ENCODE results near the gene DNAH9. TPM values are rescaled to one million over a fixed set of nuclear protein-coding genes. Genes with fewer than 3 reads are reported as not detected.

DNAH9 gene
- total RNA-seq, 1 donor from 2014 or later: under 0.01 TPM

DNA sequence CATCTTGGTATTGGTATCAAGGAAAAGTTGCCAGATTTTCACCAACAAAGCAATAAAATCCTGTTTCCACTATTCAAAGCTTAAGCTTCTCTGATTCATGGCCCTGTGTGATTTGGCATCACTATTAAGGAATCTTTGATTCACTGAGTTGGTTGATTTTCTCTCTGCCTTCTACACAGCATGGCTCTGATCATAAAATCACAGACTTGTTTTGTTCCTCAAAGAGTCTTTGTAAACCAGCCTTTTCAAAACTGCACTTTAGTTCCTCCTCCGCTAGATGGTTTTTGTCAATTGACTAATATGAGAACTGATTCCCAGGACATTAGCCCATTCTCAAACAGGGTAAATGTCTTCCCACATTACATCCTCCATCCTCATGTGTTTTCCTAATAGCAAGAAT is 197.6 kb downstream of the DNAH9 start:
- H3K4me3 ChIP-seq (ENCODE audit: low read depth, low read length): no peak overlapping the region
- H3K36me3 ChIP-seq (ENCODE audit: control insufficient read depth, insufficient read depth, low read length): no peaks in the 10 kb centered on the region
- FAIRE-seq (no peak), DNase-seq (ENCODE audit: low read depth) (no peak)
- TF ChIP-seq, protein P1, sequence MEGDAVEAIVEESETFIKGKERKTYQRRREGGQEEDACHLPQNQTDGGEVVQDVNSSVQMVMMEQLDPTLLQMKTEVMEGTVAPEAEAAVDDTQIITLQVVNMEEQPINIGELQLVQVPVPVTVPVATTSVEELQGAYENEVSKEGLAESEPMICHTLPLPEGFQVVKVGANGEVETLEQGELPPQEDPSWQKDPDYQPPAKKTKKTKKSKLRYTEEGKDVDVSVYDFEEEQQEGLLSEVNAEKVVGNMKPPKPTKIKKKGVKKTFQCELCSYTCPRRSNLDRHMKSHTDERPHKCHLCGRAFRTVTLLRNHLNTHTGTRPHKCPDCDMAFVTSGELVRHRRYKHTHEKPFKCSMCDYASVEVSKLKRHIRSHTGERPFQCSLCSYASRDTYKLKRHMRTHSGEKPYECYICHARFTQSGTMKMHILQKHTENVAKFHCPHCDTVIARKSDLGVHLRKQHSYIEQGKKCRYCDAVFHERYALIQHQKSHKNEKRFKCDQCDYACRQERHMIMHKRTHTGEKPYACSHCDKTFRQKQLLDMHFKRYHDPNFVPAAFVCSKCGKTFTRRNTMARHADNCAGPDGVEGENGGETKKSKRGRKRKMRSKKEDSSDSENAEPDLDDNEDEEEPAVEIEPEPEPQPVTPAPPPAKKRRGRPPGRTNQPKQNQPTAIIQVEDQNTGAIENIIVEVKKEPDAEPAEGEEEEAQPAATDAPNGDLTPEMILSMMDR (IDR thresholded peaks at IDR 0.05; ENCODE audit: insufficient read depth, low read length, severe bottlenecking): no peak
- H3K27me3 ChIP-seq (ENCODE audit: control insufficient read depth, insufficient read depth, low read length): no peaks in the 10 kb centered on the region

GRCh38 chr17:11797803-11798202 is 199.5 kb downstream of the DNAH9 start:
- Histone ChIP-seq H3K27me3 (ENCODE audit: control insufficient read depth, insufficient read depth, low read length) (no peaks in the 10 kb centered on the region), H3K36me3 (ENCODE audit: control insufficient read depth, insufficient read depth, low read length) (no peaks in the 10 kb centered on the region), H3K4me3 (ENCODE audit: low read depth, low read length) (no peak overlapping the region)
- TF ChIP-seq, protein P1 (IDR thresholded peaks at IDR 0.05; ENCODE audit: insufficient read depth, low read length, severe bottlenecking): no peak
- FAIRE-seq: no peak
- DNase-seq (ENCODE audit: low read depth): no peak

DNA sequence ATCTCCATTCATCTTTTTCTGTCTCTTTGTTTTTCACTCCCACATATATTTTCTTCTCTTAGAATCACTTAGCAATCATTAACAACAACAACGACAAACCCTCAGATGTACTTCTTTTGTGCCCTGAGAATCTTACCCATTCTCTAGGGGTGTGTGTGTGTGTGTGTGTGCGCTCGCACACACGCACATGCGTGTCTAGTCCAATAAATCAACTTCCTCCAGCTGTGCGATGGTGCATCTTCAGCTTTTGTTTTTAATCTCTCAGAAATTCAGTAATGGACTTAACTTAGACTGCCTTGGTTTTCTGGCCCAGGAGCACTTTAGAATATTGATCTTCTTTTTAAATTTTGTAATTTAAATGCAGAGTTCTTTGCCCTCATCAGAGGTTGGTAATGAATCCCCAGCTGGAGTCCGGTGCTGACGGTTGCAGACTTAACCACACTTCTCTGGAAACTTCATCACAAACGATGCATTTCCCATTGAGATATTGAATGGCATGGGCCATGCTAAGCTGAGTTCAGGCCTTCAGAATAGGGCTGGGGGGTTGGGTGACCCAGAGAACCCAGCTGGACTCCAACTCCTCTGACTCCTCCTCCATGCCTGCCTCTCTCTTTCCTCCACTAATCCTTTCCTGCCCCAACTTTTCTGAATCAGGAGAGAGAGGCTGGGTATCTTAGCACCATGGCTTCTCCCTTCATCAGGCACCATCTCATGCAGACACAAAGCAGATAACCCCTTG is 205.1 kb downstream of the DNAH9 start:
- Histone ChIP-seq H3K27me3 (ENCODE audit: control insufficient read depth, insufficient read depth, low read length) (no peaks in the 10 kb centered on the region), H3K4me3 (ENCODE audit: low read depth, low read length) (no peak overlapping the region), H3K36me3 (ENCODE audit: control insufficient read depth, insufficient read depth, low read length) (no peaks in the 10 kb centered on the region)
- TF ChIP-seq, protein P1 (IDR thresholded peaks at IDR 0.05; ENCODE audit: insufficient read depth, low read length, severe bottlenecking): no peak
- DNase-seq (ENCODE audit: low read depth): no peak
- no peak for FAIRE-seq

DNA sequence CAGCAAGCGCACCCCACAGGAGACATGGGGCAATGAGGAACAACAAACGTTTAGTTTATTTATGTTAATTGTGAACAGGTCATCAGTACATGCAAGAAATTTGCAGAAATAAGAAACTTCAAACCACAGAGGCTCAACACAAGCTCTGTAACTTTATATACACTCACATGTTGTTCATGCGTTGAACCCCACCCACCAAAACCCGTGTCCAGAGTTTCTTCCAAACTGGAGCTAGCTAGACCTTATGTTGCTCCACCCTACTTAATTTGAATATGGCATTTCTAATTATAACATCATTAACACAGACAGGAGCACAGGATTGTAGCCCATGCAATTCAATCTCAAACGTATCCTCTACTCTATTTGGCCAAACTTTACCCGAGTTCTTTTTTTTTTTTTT is 206.9 kb downstream of the DNAH9 start:
- DNase-seq (ENCODE audit: low read depth) (no peak), FAIRE-seq (no peak)
- TF ChIP-seq, protein P1 (IDR thresholded peaks at IDR 0.05; ENCODE audit: insufficient read depth, low read length, severe bottlenecking): no peak
- no peaks in the 10 kb centered on the region for H3K36me3 ChIP-seq (ENCODE audit: control insufficient read depth, insufficient read depth, low read length)
- no peaks in the 10 kb centered on the region for H3K27me3 ChIP-seq (ENCODE audit: control insufficient read depth, insufficient read depth, low read length)
- H3K4me3 ChIP-seq (ENCODE audit: low read depth, low read length): no peak overlapping the region

- FAIRE-seq (no peak), DNase-seq (ENCODE audit: low read depth) (no peak)
- TF ChIP-seq, protein P1 (IDR thresholded peaks at IDR 0.05; ENCODE audit: insufficient read depth, low read length, severe bottlenecking): no peak
- Histone ChIP-seq H3K4me3 (ENCODE audit: low read depth, low read length) (no peak overlapping the region), H3K36me3 (ENCODE audit: control insufficient read depth, insufficient read depth, low read length) (no peaks in the 10 kb centered on the region), H3K27me3 (ENCODE audit: control insufficient read depth, insufficient read depth, low read length) (no peaks in the 10 kb centered on the region)
These were observed 207.7 kb downstream of the DNAH9 start for GRCh38 chr17:11805952-11806351.

- TF ChIP-seq, protein P1 (IDR thresholded peaks at IDR 0.05; ENCODE audit: insufficient read depth, low read length, severe bottlenecking): no peak
- no peak overlapping the region for H3K4me3 ChIP-seq (ENCODE audit: low read depth, low read length)
- FAIRE-seq: no peak
- H3K27me3 ChIP-seq (ENCODE audit: control insufficient read depth, insufficient read depth, low read length): no peaks in the 10 kb centered on the region
- DNase-seq (ENCODE audit: low read depth): no peak
- no peaks in the 10 kb centered on the region for H3K36me3 ChIP-seq (ENCODE audit: control insufficient read depth, insufficient read depth, low read length)
These were observed 209.3 kb downstream of the DNAH9 start for GRCh38 chr17:11807606-11808005.

Data from bronchial epithelial cell (primary cell).